Fibroblast of skin of right quadriceps (primary cell): ENCODE measurements around the gene SOCS2.
"Not testable (repeated sequence)": the region's sequence is repeated elsewhere in the genome, so short reads cannot be mapped to it uniquely, and the experiment has no call there.

Experiments used
- DNase-seq: peaks from one replicate; pipeline ENCODE4 v3.0.0-alpha.2; 2013

The SOCS2 gene

DNA sequence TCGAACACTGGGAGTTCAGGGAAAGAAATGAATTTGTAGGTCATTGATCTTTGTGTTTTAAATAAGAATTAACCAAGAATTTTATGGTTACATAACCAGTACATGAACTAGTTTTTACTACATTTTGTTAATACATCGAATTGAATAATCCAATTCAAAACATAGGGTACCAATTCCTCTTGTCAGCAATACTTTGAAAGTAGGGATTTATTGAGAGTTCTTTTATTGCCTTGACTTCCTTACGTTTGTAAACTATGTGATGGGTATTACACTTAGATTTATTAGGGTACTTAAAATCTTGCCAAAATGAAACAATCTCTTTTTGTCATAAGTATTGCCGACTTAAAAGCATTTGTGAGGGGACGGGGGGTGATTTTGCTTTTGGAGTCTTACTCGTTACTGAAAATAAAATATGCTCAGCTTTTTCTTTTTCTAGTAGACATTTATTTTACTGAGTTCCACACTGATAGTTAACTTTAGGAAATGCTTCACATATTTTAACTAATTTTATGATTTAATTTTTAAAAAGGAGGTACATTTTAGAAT is 22.4 kb downstream of the SOCS2 start:
- peak; percentile 18 for DNase-seq

DNA sequence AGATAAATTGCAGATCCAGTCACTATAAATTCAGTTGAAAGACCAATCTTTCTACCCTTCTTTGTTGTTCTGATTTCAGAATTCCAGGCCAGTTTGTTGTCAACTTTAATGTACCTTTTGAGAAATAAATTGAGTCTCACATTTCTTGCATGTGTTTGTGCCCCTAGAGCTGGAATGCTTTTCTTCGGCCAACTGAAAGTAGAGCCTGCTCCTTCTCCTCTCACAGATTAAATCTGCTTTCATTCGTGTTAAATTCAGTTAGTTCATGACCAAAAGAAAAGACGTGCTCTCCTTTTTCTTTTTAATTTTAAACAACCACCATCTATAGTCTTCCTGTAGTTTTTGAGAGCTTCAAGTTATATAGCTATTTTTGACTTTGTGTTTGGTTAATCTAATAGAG is 22.9 kb downstream of the SOCS2 start:
- no peak for DNase-seq

GRCh38 chr12:93597608-93598007 is 25.1 kb downstream of the SOCS2 start:
- no peak for DNase-seq

DNA sequence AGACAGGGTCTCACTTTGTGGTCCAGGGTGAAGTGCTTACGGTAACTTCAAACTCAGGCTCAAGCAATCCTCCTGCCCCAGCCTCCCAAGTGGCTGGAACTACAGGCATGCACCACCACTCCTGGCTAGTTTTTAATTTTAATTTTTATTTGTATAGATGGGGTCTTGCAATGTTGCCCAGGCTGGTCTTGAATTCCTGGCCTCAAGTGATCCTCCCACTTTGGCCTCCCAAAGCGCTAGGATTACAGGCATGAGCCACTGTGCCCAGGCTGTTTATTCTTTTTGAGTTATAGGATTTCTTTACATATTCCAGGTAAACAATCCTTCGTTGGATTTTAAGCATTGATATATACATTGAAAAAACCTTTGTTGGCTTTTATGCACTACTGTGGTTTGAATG is 26.7 kb downstream of the SOCS2 start:
- DNase-seq: no peak

DNA sequence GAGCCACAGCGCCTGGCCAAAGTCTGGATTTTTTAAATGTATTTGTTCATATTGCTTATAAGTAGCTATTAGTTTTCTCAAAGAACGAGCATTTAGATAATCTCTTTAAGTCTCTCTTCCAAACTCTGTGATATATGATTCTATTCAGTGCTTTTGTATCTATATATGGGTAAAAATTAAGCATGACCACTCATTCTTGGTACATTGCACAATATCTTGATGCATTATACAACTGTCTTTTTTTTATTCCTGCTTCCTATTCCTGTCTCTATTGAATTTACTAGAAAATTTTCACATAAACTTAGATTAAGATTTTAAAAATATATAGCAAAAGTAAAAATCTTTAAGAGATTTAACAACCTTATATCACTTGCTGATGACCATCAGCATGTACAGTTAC is 29.1 kb downstream of the SOCS2 start:
- DNase-seq: no peak

- no peak for DNase-seq
Observed at GRCh38 chr12:93602897-93603668, 30.6 kb downstream of the SOCS2 start.

- no peak for DNase-seq
Observed at GRCh38 chr12:93603762-93604161, 31.3 kb downstream of the SOCS2 start.

DNA sequence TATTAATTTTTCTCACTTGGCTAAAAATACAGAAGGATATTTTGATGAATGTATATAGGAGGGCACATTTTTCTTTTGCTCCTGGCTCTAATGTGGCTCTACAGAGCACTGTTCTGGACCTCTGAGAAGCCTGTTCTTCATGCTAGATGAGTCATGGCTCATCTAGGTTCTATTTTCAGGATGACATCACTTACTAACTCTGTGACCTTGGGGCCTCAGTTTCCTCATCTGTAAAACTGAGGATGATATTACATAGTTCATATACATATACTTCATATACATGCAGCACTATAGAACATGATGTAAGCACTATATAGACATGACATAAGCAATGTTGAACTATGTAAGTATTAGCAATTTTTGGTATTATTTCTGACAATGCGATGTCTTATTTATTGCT is 35.8 kb downstream of the SOCS2 start:
- DNase-seq: no peak

DNA sequence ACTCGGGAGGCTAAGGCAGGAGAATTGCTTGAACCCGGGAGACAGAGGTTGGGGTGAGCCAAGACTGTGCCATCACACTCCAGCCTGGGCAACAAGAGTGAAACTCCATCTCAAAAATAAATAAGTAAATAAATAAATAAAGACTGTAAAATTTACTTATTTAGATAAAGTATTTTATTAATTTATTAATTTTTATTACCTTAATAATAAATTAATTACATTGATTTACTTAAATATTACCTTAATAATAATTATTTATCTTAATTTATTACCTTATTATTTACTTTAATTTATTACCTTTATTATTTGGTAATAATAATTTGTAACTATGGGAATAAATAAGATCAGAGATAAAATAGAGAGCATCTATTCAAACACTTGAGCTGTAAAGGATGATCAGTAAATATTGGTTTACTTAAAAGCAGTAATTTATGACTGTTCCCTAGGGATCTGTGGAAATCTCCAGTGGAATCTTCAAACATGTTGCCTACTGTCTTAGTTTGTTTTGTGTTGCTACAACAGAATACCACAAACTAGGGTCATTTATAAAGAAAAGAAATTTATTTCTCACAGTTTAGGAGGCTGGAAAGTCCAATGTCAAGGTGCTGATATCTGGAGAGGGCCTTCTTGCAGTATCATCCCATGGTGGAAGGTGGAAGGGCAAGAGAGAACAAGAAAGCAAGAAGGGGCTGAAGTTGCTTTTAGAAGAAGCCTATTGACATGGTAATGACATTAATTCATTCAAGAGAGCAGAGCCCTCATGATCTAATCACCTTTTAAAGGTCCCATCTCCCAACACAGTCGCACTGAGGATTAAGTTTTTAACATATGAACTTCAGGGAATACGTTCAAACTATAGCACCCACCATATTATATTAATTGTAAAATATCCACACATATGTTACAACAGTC is 37.1 kb downstream of the SOCS2 start:
- DNase-seq: peak; percentile 25

DNA sequence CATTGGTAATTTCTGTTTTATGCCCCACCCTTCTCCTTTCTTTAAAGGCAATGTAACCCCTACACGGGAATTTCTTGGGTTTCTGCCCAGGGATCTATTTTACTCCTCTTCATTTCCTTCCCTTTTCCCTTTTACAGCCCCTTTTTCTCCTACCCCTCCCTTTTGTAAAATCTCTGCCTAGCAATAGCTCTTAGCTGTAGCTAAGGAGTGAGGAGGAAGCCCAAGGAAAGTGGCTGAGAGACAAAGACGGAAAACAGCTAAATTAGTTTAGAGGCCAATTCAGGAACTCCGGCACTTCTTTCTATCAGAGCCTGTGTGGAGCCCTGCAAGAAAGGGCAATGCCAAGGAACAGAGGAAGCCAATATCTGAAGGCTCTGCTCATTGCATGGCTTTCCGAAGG is 40.3 kb downstream of the SOCS2 start:
- no peak for DNase-seq

DNA sequence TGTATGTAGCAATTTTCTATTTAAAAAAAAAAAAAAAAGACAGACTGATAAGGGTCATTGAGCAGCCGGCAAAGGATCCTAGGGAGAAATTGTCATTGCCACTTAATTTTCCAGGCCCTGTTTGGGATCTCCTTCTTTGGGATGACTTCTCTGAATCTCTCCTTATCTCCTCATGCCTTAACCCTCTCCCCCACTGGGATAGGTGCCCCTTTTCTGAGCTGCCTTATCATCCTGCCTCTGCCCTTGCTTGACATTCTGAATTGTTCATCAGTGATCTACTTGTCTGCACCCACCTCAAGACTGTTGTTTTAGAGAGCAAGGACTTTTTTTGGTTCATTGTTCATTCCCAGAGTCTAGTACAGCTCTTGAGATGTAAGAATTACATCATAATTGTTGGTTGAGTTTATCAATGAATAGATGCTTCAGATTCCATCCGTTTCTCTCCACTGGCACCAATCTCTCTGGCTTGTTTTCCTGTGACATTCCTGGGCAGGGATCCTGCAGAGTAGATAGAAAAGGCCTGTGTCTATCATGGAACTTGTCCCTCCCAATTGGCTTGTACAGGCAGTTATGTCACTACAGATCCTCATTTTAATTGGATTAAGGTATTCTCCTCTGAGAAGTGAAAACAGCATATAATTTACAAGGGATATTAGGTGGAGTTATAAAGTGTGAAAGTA is 42.6 kb downstream of the SOCS2 start:
- DNase-seq: no peak

GRCh38 chr12:93616584-93617101 is 44.2 kb downstream of the SOCS2 start:
- peak; percentile 18 for DNase-seq

DNA sequence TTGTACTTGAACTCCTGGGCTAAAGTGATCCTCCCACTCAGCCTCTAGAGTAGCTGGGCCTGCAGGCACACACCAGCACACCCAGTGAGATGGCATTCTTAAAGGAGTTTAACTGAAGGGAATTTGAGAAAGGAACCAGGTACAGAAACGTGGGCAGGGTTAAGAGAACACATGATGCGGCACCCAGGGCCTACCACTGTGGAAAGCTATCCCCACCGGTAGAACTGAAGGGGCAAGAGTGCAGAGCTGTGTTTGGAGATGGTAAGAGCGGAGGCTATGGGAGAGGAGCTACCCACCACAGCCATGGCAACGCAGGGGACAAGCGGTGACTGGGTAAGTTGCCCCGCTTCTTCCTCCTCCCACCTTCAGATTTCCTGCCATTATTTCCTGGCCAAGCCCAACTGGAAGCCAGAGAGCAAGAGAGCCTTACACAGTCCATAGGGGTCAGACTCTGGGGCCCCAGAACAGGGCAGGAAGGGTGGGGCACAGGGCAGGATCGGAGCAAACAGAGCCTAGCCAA is 46.5 kb downstream of the SOCS2 start:
- DNase-seq: no peak

DNA sequence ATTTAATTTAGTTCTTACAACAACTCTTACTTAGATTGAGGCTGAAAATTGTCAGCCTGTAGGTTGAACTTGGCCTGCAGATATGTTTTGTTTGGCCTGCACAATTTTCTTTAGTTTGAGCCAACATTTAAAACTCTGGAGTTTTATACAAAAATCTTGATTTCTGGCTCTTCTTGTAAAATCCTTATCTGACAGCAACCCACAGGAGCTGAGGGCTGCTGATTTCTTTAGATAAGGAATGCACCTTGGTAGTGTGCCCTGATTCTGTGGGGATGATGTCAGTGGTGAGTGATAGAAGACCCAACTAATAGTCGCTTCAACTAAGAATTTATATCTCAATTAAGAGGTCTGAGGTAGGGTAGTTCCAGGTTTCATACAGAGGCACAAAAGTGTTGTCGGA is 49.5 kb downstream of the SOCS2 start:
- DNase-seq: peak; percentile 60

GRCh38 chr12:93622485-93622884 is 50.0 kb downstream of the SOCS2 start:
- peak; percentile 67 for DNase-seq

DNA sequence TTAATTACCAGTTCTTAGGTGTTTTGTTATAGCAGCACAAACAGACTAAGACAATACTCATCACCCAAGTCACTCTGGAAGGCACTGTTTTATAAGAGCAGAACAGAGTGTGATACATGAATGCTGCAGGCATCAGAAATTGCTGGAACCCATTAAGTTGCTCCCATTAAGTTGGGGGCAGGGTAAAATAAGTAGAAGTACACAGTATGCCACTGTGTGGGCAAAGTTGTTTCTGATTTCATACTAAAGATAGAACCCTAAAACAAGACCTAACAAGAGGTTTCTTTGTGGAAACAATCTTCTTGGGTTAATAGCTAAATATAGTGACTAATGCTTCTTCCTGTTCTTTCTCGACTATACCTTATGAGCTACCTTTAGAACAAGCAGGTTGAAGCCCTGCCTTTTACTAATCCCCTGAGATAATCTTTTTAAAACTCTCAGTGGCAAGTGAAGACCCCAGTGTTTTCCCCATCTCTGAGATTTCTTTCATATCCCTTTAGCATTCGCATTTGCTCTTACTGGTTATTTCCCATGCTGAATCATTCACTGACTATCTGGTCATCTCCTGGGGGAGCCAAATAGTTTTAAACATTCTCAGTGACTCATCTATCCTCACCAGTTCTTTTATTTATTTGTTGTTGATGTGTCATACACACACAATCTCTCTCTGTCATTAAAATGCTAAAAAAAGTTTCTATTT is 52.3 kb downstream of the SOCS2 start:
- peak; percentile 98 for DNase-seq

- not testable (repeated sequence) for DNase-seq
Observed at GRCh38 chr12:93625295-93625645, 52.8 kb downstream of the SOCS2 start.

GRCh38 chr12:93626160-93626559 is 53.7 kb downstream of the SOCS2 start:
- peak; percentile 42 for DNase-seq
